Nephron progenitor cell (in vitro differentiated cells): Measurements from ENCODE around the gene ATAD2B.

Source experiments
- DNase-seq: peaks from one replicate; pipeline ENCODE4 v3.0.0; 2021
- H3K27ac Mint-ChIP-seq: 2 replicates; pipeline ENCODE4 v1.8.0; 2021; ENCODE audit warnings: mild to moderate bottlenecking, moderate library complexity, mixed read lengths
- H3K27me3 Mint-ChIP-seq: 2 replicates; pipeline ENCODE4 v1.8.0; 2021; ENCODE audit warnings: mild to moderate bottlenecking, low read depth, mixed read lengths; ENCODE audit not compliant: poor library complexity
- H3K36me3 Mint-ChIP-seq: 2 replicates; pipeline ENCODE4 v1.8.0; 2021; ENCODE audit warnings: low read depth, mixed read lengths
- H3K4me1 Mint-ChIP-seq: 2 replicates; pipeline ENCODE4 v1.8.0; 2021; ENCODE audit warnings: mixed read lengths
- H3K4me3 Mint-ChIP-seq: 2 replicates; pipeline ENCODE4 v1.8.0; 2021; ENCODE audit warnings: mild to moderate bottlenecking, moderate library complexity, mixed read lengths
- H3K9me3 Mint-ChIP-seq: 2 replicates; pipeline ENCODE4 v1.8.0; 2021; ENCODE audit warnings: mild to moderate bottlenecking, moderate library complexity, mixed read lengths
- CTCF ChIP-seq: fragments of 200-600 bp; sonication (generic); IDR thresholded peaks from 2 replicates; pipeline ENCODE4 v1.5.0; 2021; ENCODE audit warnings: antibody characterized with exemption

The ATAD2B gene

GRCh38 chr2:23838581-23838980, 88.3 kb downstream of the ATAD2B start:
- TF ChIP-seq CTCF: no peak
- H3K27ac Mint-ChIP-seq: no peak overlapping the region
- no peaks in the 10 kb centered on the region for H3K27me3 Mint-ChIP-seq
- H3K4me1 Mint-ChIP-seq: no peaks in the 10 kb centered on the region
- H3K4me3 Mint-ChIP-seq: no peak overlapping the region
- peaks cover 23% of the 10 kb centered on the region for H3K9me3 Mint-ChIP-seq
- no peak for DNase-seq
- peaks cover 83% of the 10 kb centered on the region for H3K36me3 Mint-ChIP-seq

GRCh38 chr2:23837871-23838270, 89.1 kb downstream of the ATAD2B start:
- peaks cover 76% of the 10 kb centered on the region for H3K36me3 Mint-ChIP-seq
- no peak overlapping the region for H3K4me3 Mint-ChIP-seq
- no peak for DNase-seq
- TF ChIP-seq CTCF: no peak
- no peaks in the 10 kb centered on the region for H3K4me1 Mint-ChIP-seq
- no peak overlapping the region for H3K27ac Mint-ChIP-seq
- peaks cover 17% of the 10 kb centered on the region for H3K9me3 Mint-ChIP-seq
- no peaks in the 10 kb centered on the region for H3K27me3 Mint-ChIP-seq

- Mint-ChIP-seq H3K27ac (no peak overlapping the region), H3K4me1 (no peaks in the 10 kb centered on the region), H3K27me3 (no peaks in the 10 kb centered on the region)
These were observed 89.9 kb downstream of the ATAD2B start for GRCh38 chr2:23836971-23837565.

GRCh38 chr2:23836505-23836904, 90.4 kb downstream of the ATAD2B start:
- no peak for DNase-seq
- H3K4me1 Mint-ChIP-seq: no peaks in the 10 kb centered on the region
- H3K9me3 Mint-ChIP-seq: peaks cover 17% of the 10 kb centered on the region
- no peak for TF ChIP-seq CTCF
- H3K4me3 Mint-ChIP-seq: no peak overlapping the region
- peaks cover 63% of the 10 kb centered on the region for H3K36me3 Mint-ChIP-seq
- no peak overlapping the region for H3K27ac Mint-ChIP-seq
- H3K27me3 Mint-ChIP-seq: no peaks in the 10 kb centered on the region

More at GRCh38 chr2:23836971-23837565, 89.9 kb downstream of the ATAD2B start:
- Mint-ChIP-seq H3K4me3 (no peak overlapping the region), H3K36me3 (peaks cover 68% of the 10 kb centered on the region), H3K9me3 (peaks cover 17% of the 10 kb centered on the region)
- no peak for TF ChIP-seq CTCF
- no peak for DNase-seq

- Mint-ChIP-seq H3K4me3 (no peak overlapping the region), H3K4me1 (no peaks in the 10 kb centered on the region), H3K9me3 (peaks cover 17% of the 10 kb centered on the region), H3K27ac (no peak overlapping the region), H3K36me3 (peaks cover 58% of the 10 kb centered on the region), H3K27me3 (no peaks in the 10 kb centered on the region)
- TF ChIP-seq CTCF: no peak
- DNase-seq: no peak
These were observed 90.9 kb downstream of the ATAD2B start for GRCh38 chr2:23835988-23836387.

GRCh38 chr2:23835423-23835822, 91.5 kb downstream of the ATAD2B start:
- peaks cover 54% of the 10 kb centered on the region for H3K36me3 Mint-ChIP-seq
- DNase-seq: no peak
- TF ChIP-seq CTCF: no peak
- H3K9me3 Mint-ChIP-seq: peaks cover 13% of the 10 kb centered on the region
- no peaks in the 10 kb centered on the region for H3K27me3 Mint-ChIP-seq
- no peak overlapping the region for H3K27ac Mint-ChIP-seq
- H3K4me3 Mint-ChIP-seq: no peak overlapping the region
- H3K4me1 Mint-ChIP-seq: no peaks in the 10 kb centered on the region
